Stimulated activated CD8-positive, alpha-beta memory T cell treated with anti-CD3 and anti-CD28 coated beads, Interleukin-7, amount 100 ng/mL, for 48 hours (primary cell): ENCODE measurements around the gene SCN2B.

Experiments
- DNase-seq, 2 donors: peaks; one replicate each; pipeline ENCODE4 v3.0.0-alpha.2; 2020; ENCODE audit warnings: low read depth in 1 of 2; ENCODE audit errors: extremely low read depth in 1 of 2

Gene SCN2B

DNA sequence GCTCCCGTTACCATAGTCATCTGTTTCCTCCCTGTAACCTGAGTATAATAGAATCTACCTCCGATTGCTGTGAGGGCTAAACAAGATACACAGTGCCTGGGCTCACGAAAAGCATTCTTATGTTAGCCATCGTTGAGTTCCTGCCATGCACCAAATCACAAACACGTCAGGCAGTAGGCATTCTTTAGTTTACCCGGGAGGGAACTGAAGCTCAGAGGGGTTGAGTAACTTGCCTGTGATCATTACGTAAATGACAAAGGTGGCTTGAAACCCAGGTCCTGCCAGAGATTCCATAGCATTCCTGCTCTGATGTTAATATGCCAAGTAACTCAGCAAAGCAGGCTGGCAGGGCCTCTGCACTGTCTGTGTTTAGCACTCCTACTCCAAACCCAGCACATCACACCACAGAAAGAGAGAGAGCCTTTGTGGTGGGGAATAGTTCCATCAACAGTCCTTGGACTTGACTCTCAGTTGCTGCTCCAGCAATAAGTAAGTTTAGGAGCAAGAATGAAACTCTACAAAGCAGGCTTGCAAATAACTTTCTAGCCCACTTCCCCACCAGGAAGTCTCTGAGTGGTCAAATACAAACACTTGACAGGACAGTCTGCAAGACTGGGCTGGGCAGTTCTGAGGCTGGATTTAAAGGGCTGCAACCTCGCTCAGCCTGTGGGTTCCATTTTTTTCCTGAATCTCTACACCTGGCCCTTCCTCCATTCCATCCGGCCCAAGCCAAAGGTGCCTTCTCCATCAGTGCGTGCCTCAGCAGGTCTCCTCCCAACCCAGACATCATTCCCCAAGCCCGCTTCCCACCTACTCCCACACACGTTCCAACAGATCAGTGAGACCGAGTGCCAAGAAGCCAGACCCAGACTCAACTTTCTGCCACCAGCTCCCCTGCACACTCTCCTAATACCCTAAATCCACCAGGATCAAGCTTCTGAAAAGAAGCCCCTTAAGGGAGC, 1.1 kb downstream of the SCN2B start:
- DNase-seq: no peak

GRCh38 chr11:118174006-118174567, 2.4 kb downstream of the SCN2B start:
- DNase-seq: no peak

GRCh38 chr11:118172356-118172755, 4.1 kb downstream of the SCN2B start:
- DNase-seq: no peak

- DNase-seq: peak; percentile 25 to 45
These were observed 5.0 kb downstream of the SCN2B start for GRCh38 chr11:118171269-118172062.

DNA sequence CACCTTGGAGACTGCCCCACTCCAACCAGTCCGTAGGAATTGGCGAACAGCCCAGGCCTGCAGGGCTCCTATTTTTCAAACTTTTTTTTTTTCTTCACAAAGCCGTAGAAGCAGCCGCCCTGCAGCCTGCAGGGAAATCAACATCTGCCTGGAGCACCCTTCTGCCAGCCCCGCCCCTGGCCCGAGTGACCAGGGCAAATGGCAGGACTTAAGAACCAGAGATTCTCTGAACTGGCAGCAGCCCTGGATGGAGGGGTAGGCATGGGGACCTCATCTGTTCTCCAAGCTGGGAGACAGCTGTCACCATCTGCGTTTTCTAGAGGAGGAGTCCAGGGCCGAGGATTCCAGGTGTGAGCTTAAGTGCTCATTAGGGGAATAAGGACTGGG, 5.6 kb downstream of the SCN2B start:
- no peak for DNase-seq

DNA sequence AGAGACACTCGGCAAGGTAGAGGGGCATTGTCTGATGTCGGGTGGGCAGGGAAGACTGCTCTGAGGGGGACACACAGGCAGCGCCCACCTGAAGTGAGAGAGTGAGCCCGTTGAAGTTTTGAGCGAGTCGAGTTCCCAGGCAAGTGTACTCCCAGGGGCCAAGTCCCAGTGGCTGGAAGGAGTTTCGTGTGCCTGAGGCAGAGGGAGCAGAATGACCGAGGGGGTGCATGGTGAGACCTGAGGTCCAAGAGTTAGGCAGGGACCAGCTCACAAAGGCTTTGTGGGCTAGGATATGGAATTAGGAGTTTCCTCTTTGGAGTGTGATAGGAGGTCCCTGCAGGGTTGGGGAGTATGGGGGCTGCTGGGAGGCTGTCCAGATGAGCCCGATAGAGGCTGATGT, 6.2 kb downstream of the SCN2B start:
- no peak for DNase-seq

DNA sequence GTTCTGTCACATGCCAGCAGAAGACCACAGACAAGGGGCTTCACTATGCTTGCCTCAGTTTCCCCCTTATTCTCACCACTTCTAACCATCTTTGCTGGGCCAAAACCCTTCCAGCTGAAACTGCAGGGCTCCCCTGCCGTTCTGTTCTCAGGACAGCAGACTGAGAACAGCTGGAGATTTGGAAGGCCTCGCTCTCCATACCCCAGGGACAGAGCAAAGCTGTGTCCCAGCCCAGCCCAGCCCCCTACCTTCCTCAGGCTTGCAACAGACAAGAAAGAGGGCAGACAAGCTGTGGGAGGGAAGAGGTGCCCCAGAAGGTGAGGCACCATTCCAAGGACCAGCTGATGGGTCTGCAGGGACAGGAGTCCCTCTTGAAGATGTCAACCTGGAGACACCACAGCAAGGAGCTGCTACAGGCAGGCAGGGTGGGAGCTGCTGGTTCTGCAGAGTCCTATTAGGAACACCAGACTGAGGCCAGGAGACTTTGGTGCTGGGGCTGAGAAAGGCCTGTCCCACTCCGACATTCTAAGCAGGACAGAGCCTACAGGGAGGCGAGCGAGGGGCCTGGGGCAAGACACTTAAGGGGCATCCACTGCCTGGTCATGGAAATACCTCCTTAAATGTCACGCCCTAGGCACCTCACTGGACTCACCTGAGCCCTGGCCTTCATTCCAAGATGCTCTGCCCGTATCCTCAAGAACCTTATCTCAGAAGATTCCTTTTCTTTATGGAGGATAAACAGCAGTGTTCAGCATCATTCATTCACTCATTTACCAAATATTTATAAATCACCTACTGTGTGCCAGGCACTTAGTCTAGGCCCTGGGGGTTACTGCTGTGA, 6.9 kb downstream of the SCN2B start:
- DNase-seq: no peak

- no peak for DNase-seq
These were observed 7.7 kb downstream of the SCN2B start for GRCh38 chr11:118168751-118169150.

GRCh38 chr11:118168316-118168715, 8.1 kb downstream of the SCN2B start:
- no peak for DNase-seq

- DNase-seq: no peak
These were observed 8.5 kb downstream of the SCN2B start for GRCh38 chr11:118167906-118168305.

- no peak for DNase-seq
These were observed 9.2 kb downstream of the SCN2B start for GRCh38 chr11:118167253-118167652.

DNA sequence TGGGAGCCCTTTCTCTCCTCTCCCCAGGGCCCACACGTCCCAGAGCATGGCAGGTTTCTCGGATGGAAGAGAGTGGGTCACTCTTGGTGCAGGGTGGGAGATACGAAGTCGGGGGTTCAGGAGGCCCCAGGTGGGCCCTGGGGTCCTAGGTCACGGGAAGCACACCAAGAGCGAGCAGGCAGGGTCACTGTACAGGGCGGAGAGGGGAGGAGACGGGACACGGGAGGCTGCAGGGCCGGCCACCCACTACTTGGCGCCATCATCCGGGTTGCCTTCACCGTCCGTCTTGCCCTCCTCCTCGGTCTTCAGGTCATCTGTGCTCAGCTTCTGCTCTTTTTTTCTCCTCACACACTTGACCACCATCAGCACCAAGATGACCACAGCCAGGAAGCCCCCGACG, 9.8 kb downstream of the SCN2B start:
- no peak for DNase-seq

DNA sequence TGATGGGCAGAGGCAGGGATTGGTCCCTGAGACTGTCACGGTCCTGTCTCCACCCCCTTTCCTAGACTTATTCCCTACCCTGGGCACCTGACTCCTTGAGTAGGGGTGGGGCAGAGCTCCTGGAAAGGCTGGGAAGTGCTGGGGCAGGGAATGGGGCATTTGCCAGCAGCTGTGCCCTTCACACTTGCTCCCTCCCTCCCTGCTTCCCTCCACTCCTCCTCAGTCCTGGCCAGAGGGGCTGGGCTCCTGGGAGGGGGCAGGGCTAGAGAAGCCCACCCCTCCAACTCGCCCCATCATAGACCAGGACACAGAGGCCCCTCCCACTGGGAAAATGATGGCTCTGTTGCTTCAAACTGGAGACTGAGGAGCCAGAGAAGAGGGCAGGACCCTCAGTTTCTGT, 11.6 kb downstream of the SCN2B start:
- no peak for DNase-seq

DNA sequence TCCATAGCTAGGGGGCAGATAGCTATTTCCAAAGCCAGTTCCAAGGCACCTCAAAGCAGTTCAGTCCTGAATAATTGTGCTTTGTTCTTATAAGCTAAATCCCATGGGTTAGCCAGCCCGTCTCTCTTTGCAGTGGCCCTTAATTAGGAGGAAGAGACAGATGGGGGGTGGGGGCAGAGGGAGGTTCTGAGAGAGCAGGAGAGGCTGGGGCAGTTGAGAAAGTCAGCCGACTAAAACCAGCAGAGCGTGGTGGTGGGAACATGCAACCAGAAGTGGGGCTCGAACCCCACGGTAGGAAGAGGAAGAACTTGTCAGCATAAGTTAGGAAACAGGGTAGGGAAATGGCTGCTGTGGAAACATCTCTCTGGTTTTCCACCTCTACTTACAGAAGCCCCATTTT, 12.9 kb downstream of the SCN2B start:
- DNase-seq: no peak

DNA sequence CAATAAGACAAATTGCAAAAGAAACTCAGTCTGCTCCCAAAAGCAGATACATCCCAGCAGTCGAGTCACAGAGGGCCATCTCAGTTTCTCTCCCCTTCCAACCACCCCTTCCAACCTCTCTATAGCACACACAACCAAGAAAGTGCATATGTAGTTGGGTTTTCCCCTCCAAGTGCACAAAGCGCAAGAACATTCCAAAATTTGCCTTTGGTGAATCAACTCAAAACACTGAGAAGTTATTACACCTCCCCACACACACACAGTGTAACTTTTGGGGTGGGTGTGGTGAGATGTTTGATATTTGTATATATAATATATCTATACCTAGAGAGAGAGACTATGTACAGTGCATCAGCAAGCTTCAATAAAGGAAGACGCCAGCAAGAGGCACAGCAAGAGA, 13.6 kb downstream of the SCN2B start:
- no peak for DNase-seq

DNA sequence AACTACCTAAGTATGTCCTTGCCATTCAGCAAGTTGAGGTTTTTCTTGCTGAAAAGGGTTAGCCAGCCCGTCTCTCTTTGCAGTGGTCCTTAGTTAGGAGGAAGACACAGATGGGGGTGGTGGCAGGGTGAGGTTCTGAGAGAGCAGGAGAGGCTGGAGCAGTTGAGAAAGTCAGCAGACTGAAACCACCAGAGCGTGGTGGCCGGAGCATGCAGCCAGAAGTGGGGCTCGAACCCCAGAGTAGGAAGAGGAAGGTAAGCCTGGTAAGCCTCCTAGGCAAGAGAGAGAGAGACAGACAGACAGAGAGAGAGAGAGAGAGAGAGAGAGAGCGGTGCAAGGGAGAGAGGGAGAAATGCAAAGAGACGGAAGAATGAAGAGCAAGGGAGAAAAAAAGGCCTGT, 14.7 kb downstream of the SCN2B start:
- no peak for DNase-seq

DNA sequence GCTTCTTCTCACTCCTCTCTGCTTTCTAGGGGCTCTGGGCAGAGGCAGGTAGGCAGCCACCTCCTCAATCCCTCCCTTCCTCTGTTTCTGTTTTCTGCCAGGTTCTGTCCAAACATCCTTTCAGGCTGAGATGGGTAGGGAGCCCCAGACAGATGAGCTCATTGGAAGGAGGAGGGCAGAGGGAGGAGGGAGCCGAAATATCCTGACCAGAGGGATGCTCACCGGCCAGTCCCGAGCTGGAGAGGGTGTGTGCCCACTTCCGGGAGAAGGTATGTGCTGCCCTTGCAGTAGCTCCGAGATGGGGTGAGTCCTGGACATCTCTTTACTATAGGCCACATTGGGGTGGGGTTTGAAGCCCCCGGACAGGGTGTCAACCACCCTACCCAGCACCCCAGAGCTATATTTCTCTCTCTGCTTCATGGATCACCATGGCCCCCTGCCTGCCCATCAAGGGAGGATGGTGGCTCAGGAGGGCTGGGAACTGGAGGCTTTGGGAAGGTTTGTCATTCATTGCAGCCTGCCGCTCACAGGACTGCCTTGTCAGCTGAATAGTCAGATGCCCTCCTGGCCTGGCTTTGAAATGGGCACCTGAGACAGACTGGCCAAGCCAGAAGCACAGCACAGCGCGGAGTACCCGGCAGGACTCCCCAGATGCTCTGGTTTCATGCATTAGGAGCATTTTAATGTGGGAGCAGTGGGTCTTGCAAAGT, 19.1 kb downstream of the SCN2B start:
- no peak for DNase-seq

- DNase-seq: peak in 1 of 2 donors; percentile 24
These were observed 19.8 kb downstream of the SCN2B start for GRCh38 chr11:118156531-118157185.

DNA sequence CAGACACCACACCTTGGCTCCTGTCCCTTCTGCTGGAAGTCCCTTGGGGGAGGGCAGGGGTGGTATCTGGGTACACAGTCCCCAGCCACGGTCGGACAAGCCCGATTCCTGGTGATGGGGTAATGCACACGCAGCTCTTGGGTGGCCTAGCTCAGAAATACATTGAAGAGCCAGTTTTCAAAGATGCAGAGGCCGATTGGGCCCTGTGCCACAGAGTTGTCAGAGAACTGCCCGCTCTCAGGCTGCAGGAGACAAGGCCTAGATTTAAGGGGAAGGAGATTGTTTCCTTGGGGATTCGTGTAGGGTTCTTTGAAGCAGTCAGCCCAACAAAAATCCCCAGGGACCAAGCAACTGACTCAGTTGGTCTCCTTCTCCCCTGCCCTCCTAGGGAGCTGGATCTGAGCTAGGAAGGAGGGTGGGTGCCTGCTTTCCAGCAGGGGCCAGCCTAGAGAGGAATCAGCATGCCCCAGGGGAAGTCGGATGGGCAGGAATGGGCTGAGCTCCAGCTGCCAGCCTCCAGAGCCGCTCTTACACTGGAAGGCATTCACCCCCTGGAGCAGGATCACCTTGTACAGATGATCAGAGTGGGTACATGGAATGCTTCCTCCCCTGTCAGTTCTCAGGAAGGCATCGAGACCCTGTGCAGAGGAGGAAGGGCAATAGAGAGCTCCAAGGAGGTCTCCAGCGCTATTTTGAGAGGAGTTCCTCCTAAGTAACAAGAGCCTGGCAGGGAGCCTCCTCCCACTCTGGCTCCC, 20.5 kb downstream of the SCN2B start:
- no peak for DNase-seq
